ENCODE results near the gene GPR37L1. TPM values are rescaled to one million over a fixed set of nuclear protein-coding genes. Genes with fewer than 3 reads are reported as not detected.

GPR37L1 gene
- total and polyA plus RNA-seq, 2 of the 4 experiments (the other 2 are of a cell fraction) = 0.02 TPM; not detected in 1

GRCh38 chr1:202146993-202147392, 24.3 kb downstream of the GPR37L1 start:
- POLR2A ChIA-PET (ENCODE audit: unreplicated experiment) = no interaction called here
- no CpG with 5 or more reads among the region's 3 CpGs for WGBS, 2 experiments (ENCODE audit: extremely low coverage in 2 of 2, insufficient read length in 1 of 2)
- ATAC-seq (ENCODE audit: low read depth) (no peak), DNase-seq (no peak)
- intact Hi-C loops (cut with micrococcal nuclease) = no loop called here
- Histone ChIP-seq H2AK5ac (ENCODE audit: low read depth, low read length) (no peak overlapping the region), H4K20me1 (ENCODE audit: insufficient read depth, low read length) (peaks cover 21% of the 10 kb centered on the region), H3K9ac (ENCODE audit: low read depth, low read length) (no peak overlapping the region), H3K18ac (ENCODE audit: low read depth, low read length) (no peak overlapping the region), H3K4me3 (ENCODE audit: insufficient read depth, low read depth, low read length) (no peak overlapping the region), H4K5ac (ENCODE audit: low read depth, low read length) (no peak overlapping the region), H3K27ac (ENCODE audit: insufficient read depth, low read length) (no peak overlapping the region), H3K56ac (ENCODE audit: extremely low read depth, insufficient read depth, low read length) (no peak overlapping the region), H3K4ac (ENCODE audit: low read depth, low read length) (no peak overlapping the region), H4K8ac (ENCODE audit: low read depth in 2 of 2, low read length in 2 of 2) (no peak overlapping the region), H3K23ac (ENCODE audit: low read depth, low read length) (no peak overlapping the region), H2AK9ac (replicated peaks; ENCODE audit: low read depth, low read length, poor library complexity) (no peak overlapping the region), H3K14ac (replicated peaks; ENCODE audit: low read depth, low read length) (no peak overlapping the region), H3K4me2 (ENCODE audit: low read depth, low read length) (no peak overlapping the region), H2AFZ (replicated peaks; ENCODE audit: low read length, poor library complexity) (no peak overlapping the region), H3K79me1 (ENCODE audit: low read depth in 1 of 2, low read length in 2 of 2) (peaks cover 14 to 28% of the 10 kb centered on the region in 2 experiments), H2BK5ac (ENCODE audit: low read depth, low read length, poor library complexity, severe bottlenecking) (no peak overlapping the region), H3K9me3 (ENCODE audit: control insufficient read depth, insufficient read depth, low read length) (no peaks in the 10 kb centered on the region), H2BK120ac (ENCODE audit: low read depth, low read length) (no peak overlapping the region), H3K4me1 (ENCODE audit: control insufficient read depth, insufficient read depth, low read length) (peaks cover 4% of the 10 kb centered on the region), H3K9me1 (ENCODE audit: insufficient read depth, low read length) (peaks cover 5% of the 10 kb centered on the region; the same call in 1 of the 2 replicates), H3K27me3 (ENCODE audit: control insufficient read depth, insufficient read depth, low read length) (peaks cover 8% of the 10 kb centered on the region; the same call in 1 of the 2 replicates), H2BK20ac (ENCODE audit: low read depth, low read length) (no peak overlapping the region), H2BK15ac (ENCODE audit: low read depth, low read length) (no peak overlapping the region), H4K91ac (ENCODE audit: insufficient read depth, low read depth, low read length) (no peak overlapping the region), H3K36me3 (ENCODE audit: control insufficient read depth, insufficient read depth, low read length) (no peaks in the 10 kb centered on the region)
- CTCF ChIA-PET = no interaction called here
- no TSS peak for BruUV-seq (replicated peaks)
- in situ Hi-C loops (cut with MboI; ENCODE audit: low sequenced_read_pairs) = loop anchor here (25.0 kb wide), 1 partner anchor 610 kb away; the partner anchor contains the start of gene NAV1
- dilution Hi-C loops (cut with HindIII; ENCODE audit: low sequenced_read_pairs, unreplicated experiment) = no loop called here
- no peak for TF ChIP-seq CHD1 (IDR thresholded peaks at IDR 0.05; ENCODE audit: low read depth, low read length)
- TF ChIP-seq RFX5 (IDR thresholded peaks at IDR 0.05; ENCODE audit: low read depth, low read length) = no peak
- no peak for TF ChIP-seq FOS (IDR thresholded peaks at IDR 0.05; ENCODE audit: low read depth, low read length)
- TF ChIP-seq, protein P1, sequence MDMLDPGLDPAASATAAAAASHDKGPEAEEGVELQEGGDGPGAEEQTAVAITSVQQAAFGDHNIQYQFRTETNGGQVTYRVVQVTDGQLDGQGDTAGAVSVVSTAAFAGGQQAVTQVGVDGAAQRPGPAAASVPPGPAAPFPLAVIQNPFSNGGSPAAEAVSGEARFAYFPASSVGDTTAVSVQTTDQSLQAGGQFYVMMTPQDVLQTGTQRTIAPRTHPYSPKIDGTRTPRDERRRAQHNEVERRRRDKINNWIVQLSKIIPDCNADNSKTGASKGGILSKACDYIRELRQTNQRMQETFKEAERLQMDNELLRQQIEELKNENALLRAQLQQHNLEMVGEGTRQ (IDR thresholded peaks at IDR 0.05; ENCODE audit: low read depth, low read length) = no peak
- no peak for TF ChIP-seq CTCF (conservative IDR thresholded peaks at IDR 0.05; ENCODE audit: low read depth, low read length)
- no peak for TF ChIP-seq RAD21 (IDR thresholded peaks at IDR 0.05; ENCODE audit: low read length)
- no peak for TF ChIP-seq POLR2A (IDR thresholded peaks at IDR 0.05; ENCODE audit: low read depth, low read length)
- no peak for TF ChIP-seq BHLHE40 (IDR thresholded peaks at IDR 0.05; ENCODE audit: low read depth, low read length)
- no peak for TF ChIP-seq MAZ (IDR thresholded peaks at IDR 0.05; ENCODE audit: borderline replicate concordance, low read depth, low read length)
- TF ChIP-seq SMC3 (IDR thresholded peaks at IDR 0.05; ENCODE audit: low read depth, low read length) = no peak
- TF ChIP-seq MAFK (IDR thresholded peaks at IDR 0.05; ENCODE audit: low read depth, low read length) = no peak
- no peak for TF ChIP-seq NFE2L2 (IDR thresholded peaks at IDR 0.05; ENCODE audit: low read depth, low read length)
- no peak for TF ChIP-seq RCOR1 (IDR thresholded peaks at IDR 0.05; ENCODE audit: insufficient replicate concordance, low read length)
- TF ChIP-seq MXI1 (IDR thresholded peaks at IDR 0.05; ENCODE audit: borderline replicate concordance, low read depth, low read length) = no peak
- TF ChIP-seq CEBPB (IDR thresholded peaks at IDR 0.05; ENCODE audit: low read depth, low read length) = no peak
- no peak for TF ChIP-seq ELK1 (IDR thresholded peaks at IDR 0.05; ENCODE audit: borderline replicate concordance, low read depth, low read length)

All from IMR-90 (cell line).